ENCODE results near the gene HINFP. TPM values are rescaled to one million over a fixed set of nuclear protein-coding genes. Genes with fewer than 3 reads are reported as not detected.

HINFP gene
- total and polyA plus RNA-seq, 2 of the 8 experiments (the other 6 are each of a cell fraction or from before 2014, with no cell fraction given) = 35.0 to 37.3 TPM

DNA sequence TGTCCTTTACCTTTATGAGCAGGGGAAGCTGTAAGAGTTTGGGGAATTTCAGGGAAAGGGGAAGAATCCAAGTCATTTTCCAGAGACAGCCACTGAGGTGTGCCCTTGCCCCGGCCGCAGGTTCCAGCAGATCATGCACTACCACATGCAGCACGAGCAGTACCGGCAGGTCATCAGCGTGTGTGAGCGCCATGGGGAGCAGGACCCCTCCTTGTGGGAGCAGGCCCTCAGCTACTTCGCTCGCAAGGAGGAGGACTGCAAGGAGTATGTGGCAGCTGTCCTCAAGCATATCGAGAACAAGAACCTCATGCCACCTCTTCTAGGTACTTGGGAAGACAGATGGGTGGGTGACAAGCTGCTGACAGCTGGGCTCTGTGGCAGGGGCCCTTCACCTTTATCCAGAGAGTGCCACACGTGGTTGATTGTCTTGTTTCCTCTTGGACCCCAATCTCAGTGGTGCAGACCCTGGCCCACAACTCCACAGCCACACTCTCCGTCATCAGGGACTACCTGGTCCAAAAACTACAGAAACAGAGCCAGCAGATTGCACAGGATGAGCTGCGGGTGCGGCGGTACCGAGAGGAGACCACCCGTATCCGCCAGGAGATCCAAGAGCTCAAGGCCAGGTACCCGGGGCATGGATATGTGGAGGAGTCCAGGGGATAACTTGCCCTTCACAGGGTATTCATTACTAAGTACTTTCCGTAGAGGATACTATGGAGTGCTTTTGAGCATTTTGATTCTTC is 42.5 kb upstream of the HINFP start (continued):
- TF ChIP-seq CBX5 (IDR thresholded peaks at IDR 0.05; ENCODE audit: low read depth, low read length) = no peak

Data from H1 (cell line).